GM23338 (cell line): ENCODE results near the gene RAB11FIP4. TPM values are rescaled to one million over a fixed set of nuclear protein-coding genes. Genes with fewer than 3 reads are reported as not detected.

ENCODE experiments used
- CREB1 ChIP-seq: fragments of 250-450 bp; sonication (Bioruptor Pico); IDR thresholded peaks from 2 replicates; pipeline ENCODE4 v1.5.0; 2020; ENCODE audit warnings: low read depth, mild to moderate bottlenecking, moderate library complexity
- EZH2 ChIP-seq: fragments of 200-600 bp; sonication (generic); IDR thresholded peaks from one replicate; pipeline ENCODE4 v1.8.0; 2017; ENCODE audit warnings: antibody characterized with exemption, mild to moderate bottlenecking, low read depth; ENCODE audit not compliant: unreplicated experiment
- EZH2phosphoT487 ChIP-seq: fragments of 200-600 bp; sonication (generic); IDR thresholded peaks from one replicate; pipeline ENCODE4 v1.8.1; 2018; ENCODE audit warnings: antibody characterized with exemption; ENCODE audit not compliant: unreplicated experiment
- NANOG ChIP-seq: IDR thresholded peaks from 2 replicates; pipeline ENCODE4 v1.6.1; 2016; ENCODE audit warnings: antibody characterized with exemption, borderline replicate concordance
- POLR2AphosphoS5 ChIP-seq: IDR thresholded peaks from 2 replicates; pipeline ENCODE4 v1.6.1; 2016; ENCODE audit warnings: antibody characterized with exemption, low read depth
- STAT1 ChIP-seq: IDR thresholded peaks from one replicate; pipeline ENCODE4 v1.6.1; 2016; ENCODE audit warnings: antibody characterized with exemption; ENCODE audit not compliant: unreplicated experiment
- ZNF114 ChIP-seq: fragments of 250-450 bp; sonication (Bioruptor Pico); IDR thresholded peaks from 2 replicates; pipeline ENCODE4 v1.5.0; 2020; ENCODE audit warnings: mild to moderate bottlenecking, moderate library complexity
- ZNF331 ChIP-seq: fragments of 250-450 bp; sonication (Bioruptor Pico); IDR thresholded peaks from 2 replicates; pipeline ENCODE4 v1.5.0; 2020; ENCODE audit warnings: low read depth, mild to moderate bottlenecking, moderate library complexity
- ZNF462 ChIP-seq: fragments of 250-450 bp; sonication (Bioruptor Pico); IDR thresholded peaks from 2 replicates; pipeline ENCODE4 v1.5.0; 2020; ENCODE audit warnings: mild to moderate bottlenecking, moderate library complexity
- polyA plus RNA-seq: library from polyadenylated mRNA; unstranded; fragments of >200 nt; fragmentation: Nextera tagmentation; extraction: Ambion mirVana; gene quantifications from 2 replicates; pipeline ENCODE4 v1.2.1, GENCODE V29; 2016
- total RNA-seq: library from RNA; depleted of rRNA; stranded (reverse); fragments of >200 nt; shearing (Covaris generic); gene quantifications from 2 replicates; pipeline ENCODE4 v1.2.3, GENCODE V29; 2014
- TF ChIP-seq, protein P1 (sequence below): IDR thresholded peaks from 2 replicates; pipeline ENCODE4 v1.6.1; 2016; ENCODE audit warnings: antibody characterized with exemption

Gene RAB11FIP4
- total and polyA plus RNA-seq, 2 experiments from 2014 or later = 26.0 to 65.6 TPM

DNA sequence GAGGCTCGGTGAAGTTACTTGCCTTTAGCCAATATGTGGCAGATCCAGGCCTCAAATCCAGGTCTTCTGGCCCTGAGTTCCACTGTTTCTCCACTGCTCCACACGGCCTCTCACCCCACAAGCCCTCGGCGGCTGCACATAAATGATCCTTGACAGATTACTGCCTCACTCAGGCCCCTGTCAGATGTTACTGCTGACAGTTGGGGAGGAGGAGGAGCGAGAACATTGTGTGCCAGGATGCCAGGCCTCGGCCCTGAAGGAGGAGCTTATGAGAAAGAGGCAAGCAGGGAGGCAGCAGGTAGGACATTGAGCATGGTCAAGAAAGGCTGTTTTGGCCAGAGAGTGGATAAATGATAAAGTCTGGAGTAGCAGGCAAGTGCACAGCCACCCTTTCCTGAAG, 88.6 kb downstream of the RAB11FIP4 start (continued):
- TF ChIP-seq ZNF462 (CRISPR knock-in tag) (no peak), STAT1 (no peak), POLR2AphosphoS5 (no peak), EZH2phosphoT487 (no peak), CREB1 (no peak), NANOG (no peak), ZNF114 (CRISPR knock-in tag) (no peak), EZH2 (no peak), ZNF331 (CRISPR knock-in tag) (no peak)
- TF ChIP-seq, protein P1, sequence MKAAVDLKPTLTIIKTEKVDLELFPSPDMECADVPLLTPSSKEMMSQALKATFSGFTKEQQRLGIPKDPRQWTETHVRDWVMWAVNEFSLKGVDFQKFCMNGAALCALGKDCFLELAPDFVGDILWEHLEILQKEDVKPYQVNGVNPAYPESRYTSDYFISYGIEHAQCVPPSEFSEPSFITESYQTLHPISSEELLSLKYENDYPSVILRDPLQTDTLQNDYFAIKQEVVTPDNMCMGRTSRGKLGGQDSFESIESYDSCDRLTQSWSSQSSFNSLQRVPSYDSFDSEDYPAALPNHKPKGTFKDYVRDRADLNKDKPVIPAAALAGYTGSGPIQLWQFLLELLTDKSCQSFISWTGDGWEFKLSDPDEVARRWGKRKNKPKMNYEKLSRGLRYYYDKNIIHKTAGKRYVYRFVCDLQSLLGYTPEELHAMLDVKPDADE = no peak
